ENCODE results near the gene KLC1. TPM values are rescaled to one million over a fixed set of nuclear protein-coding genes. Genes with fewer than 3 reads are reported as not detected.

KLC1 gene
- total and polyA plus RNA-seq, 4 donors: 22.9 to 131 (median 46.0) TPM

DNA sequence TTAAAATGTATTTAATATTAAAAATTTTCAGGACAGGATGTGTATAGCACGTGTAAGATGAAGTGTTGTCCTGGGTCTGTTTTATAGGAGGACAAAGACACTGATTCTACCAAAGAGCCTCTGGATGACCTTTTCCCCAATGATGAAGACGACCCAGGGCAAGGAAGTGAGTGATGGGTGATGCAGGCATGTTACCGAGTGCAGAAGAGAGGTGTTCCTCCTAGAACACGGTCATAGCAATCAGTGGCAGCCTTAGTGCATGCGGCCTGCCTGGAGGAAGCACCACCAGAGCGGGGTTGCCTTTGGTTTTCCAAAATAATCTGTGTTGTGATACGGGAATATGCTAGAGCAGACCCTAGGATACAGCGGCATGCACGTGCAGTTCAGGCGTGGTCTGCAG lies 33.0 kb downstream of the KLC1 start:
- Histone ChIP-seq H3K4me1 (ENCODE audit: control insufficient read depth in 4 of 4, insufficient read depth in 4 of 4, low read length in 3 of 4) (no peaks in the 10 kb centered on the region), H3K9ac (ENCODE audit: low read depth in 1 of 2, low read length in 2 of 2) (no peak overlapping the region), H3K4me3 (ENCODE audit: low read depth in 1 of 3, low read length in 3 of 3) (no peak overlapping the region), H3K9me3 (ENCODE audit: control insufficient read depth in 4 of 4, low read length in 3 of 4) (no peaks in the 10 kb centered on the region), H3K36me3 (ENCODE audit: control insufficient read depth in 4 of 4, insufficient read depth in 3 of 4, low read depth in 1 of 4, low read length in 3 of 4) (peaks cover 13 to 52% (median 29%) of the 10 kb centered on the region in 4 donors), H3K27ac (ENCODE audit: low read depth in 1 of 2, low read length in 2 of 2) (no peak overlapping the region), H3K27me3 (ENCODE audit: control insufficient read depth in 4 of 4, insufficient read depth in 4 of 4, low read length in 3 of 4) (no peaks in the 10 kb centered on the region)
- no peak for DNase-seq (ENCODE audit: low spot score)
- 93% methylated on average over 10 of the region's 10 CpGs for WGBS
- TF ChIP-seq YY1 (IDR thresholded peaks at IDR 0.05) (no peak), RAD21 (IDR thresholded peaks at IDR 0.05) (no peak), FOXA2 (IDR thresholded peaks at IDR 0.05) (no peak)

DNA sequence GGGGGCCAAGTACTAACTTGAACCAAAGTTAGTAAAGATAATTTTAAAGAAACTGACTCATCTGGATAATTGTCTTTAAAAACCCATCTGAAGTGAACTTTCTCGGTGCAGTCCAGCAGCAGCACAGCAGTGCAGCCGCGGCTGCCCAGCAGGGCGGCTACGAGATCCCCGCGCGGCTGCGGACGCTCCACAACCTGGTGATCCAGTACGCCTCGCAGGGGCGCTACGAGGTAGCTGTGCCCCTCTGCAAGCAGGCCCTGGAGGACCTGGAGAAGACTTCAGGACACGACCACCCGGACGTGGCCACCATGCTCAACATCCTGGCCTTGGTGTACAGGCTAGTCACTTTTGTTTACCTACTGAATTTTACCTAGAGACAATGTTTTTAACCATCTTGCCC lies 33.6 kb downstream of the KLC1 start:
- H3K4me1 ChIP-seq (ENCODE audit: control insufficient read depth in 4 of 4, insufficient read depth in 4 of 4, low read length in 3 of 4): no peaks in the 10 kb centered on the region
- WGBS: 97% methylated on average over 17 of the region's 17 CpGs
- DNase-seq (ENCODE audit: low spot score): no peak
- H3K36me3 ChIP-seq (ENCODE audit: control insufficient read depth in 4 of 4, insufficient read depth in 3 of 4, low read depth in 1 of 4, low read length in 3 of 4): peaks cover 13 to 48% (median 26%) of the 10 kb centered on the region in 4 donors
- no peak overlapping the region for H3K4me3 ChIP-seq (ENCODE audit: low read depth in 1 of 3, low read length in 3 of 3)
- no peak overlapping the region for H3K9ac ChIP-seq (ENCODE audit: low read depth in 1 of 2, low read length in 2 of 2)
- H3K27me3 ChIP-seq (ENCODE audit: control insufficient read depth in 4 of 4, insufficient read depth in 4 of 4, low read length in 3 of 4): no peaks in the 10 kb centered on the region
- no peak overlapping the region for H3K27ac ChIP-seq (ENCODE audit: low read depth in 1 of 2, low read length in 2 of 2)
- no peak for TF ChIP-seq FOXA2 (IDR thresholded peaks at IDR 0.05)
- TF ChIP-seq SP1 (IDR thresholded peaks at IDR 0.05): no peak
- TF ChIP-seq, protein P1, sequence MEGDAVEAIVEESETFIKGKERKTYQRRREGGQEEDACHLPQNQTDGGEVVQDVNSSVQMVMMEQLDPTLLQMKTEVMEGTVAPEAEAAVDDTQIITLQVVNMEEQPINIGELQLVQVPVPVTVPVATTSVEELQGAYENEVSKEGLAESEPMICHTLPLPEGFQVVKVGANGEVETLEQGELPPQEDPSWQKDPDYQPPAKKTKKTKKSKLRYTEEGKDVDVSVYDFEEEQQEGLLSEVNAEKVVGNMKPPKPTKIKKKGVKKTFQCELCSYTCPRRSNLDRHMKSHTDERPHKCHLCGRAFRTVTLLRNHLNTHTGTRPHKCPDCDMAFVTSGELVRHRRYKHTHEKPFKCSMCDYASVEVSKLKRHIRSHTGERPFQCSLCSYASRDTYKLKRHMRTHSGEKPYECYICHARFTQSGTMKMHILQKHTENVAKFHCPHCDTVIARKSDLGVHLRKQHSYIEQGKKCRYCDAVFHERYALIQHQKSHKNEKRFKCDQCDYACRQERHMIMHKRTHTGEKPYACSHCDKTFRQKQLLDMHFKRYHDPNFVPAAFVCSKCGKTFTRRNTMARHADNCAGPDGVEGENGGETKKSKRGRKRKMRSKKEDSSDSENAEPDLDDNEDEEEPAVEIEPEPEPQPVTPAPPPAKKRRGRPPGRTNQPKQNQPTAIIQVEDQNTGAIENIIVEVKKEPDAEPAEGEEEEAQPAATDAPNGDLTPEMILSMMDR (IDR thresholded peaks at IDR 0.05; ENCODE audit: low read depth, low read length, missing input control): no peak
- no peak for TF ChIP-seq RXRA (IDR thresholded peaks at IDR 0.05)
- TF ChIP-seq JUND (IDR thresholded peaks at IDR 0.05): no peak
- TF ChIP-seq, protein P2, sequence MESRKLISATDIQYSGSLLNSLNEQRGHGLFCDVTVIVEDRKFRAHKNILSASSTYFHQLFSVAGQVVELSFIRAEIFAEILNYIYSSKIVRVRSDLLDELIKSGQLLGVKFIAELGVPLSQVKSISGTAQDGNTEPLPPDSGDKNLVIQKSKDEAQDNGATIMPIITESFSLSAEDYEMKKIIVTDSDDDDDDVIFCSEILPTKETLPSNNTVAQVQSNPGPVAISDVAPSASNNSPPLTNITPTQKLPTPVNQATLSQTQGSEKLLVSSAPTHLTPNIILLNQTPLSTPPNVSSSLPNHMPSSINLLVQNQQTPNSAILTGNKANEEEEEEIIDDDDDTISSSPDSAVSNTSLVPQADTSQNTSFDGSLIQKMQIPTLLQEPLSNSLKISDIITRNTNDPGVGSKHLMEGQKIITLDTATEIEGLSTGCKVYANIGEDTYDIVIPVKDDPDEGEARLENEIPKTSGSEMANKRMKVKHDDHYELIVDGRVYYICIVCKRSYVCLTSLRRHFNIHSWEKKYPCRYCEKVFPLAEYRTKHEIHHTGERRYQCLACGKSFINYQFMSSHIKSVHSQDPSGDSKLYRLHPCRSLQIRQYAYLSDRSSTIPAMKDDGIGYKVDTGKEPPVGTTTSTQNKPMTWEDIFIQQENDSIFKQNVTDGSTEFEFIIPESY (IDR thresholded peaks at IDR 0.05): no peak
- no peak for TF ChIP-seq YY1 (IDR thresholded peaks at IDR 0.05)
- TF ChIP-seq RAD21 (IDR thresholded peaks at IDR 0.05): no peak
- TF ChIP-seq TAF1 (conservative IDR thresholded peaks at IDR 0.05): no peak
- no peaks in the 10 kb centered on the region for H3K9me3 ChIP-seq (ENCODE audit: control insufficient read depth in 4 of 4, low read length in 3 of 4)

DNA sequence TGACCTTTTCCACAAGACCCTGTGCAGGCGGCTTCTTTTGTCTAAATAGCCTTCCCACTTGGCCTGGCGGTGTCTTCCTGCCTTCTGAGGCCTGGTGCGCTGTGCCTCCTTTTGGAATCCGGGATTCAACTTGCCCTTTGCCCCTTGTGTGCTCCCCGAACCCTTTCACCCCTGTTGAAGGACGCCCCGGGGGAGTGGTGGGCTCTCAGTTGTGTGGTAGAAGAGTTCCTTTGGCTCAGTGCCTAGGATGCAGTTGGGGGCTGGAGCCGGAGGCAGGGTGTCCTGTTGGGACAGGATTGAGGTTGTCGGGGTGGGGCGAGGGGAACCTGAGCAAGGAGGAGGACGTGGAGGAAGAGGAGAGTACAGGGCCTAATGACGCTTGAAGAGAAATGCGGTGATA lies 34.5 kb downstream of the KLC1 start:
- WGBS: 87% methylated on average over 13 of the region's 13 CpGs
- Histone ChIP-seq H3K36me3 (ENCODE audit: control insufficient read depth in 4 of 4, insufficient read depth in 3 of 4, low read depth in 1 of 4, low read length in 3 of 4) (peaks cover 9 to 49% (median 25%) of the 10 kb centered on the region in 4 donors), H3K4me3 (ENCODE audit: low read depth in 1 of 3, low read length in 3 of 3) (no peak overlapping the region)

DNA sequence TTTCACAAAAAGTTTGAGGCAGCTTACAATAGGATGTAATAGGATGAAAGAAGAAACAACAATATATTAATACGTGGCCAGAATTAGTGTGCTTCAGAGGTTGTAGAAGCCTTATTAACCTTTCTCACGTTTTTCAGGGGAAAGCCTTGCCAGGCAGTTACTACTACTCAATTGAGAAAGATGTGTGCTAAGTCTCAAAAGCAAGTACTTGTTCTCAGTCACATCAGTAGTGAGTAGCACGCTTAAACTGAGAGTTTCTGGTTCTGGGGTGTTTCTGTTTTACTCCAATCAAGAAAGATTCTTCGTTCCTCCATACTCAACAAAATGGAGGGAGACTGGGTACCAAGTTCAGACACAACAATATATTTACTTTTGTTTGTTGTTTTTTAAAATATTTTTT lies 38.7 kb downstream of the KLC1 start:
- TF ChIP-seq RAD21 (IDR thresholded peaks at IDR 0.05) (no peak), FOXA1 (IDR thresholded peaks at IDR 0.05) (no peak), JUND (IDR thresholded peaks at IDR 0.05) (no peak), EGR1 (IDR thresholded peaks at IDR 0.05; ENCODE audit: low read depth in 2 of 2) (no peak), SP1 (IDR thresholded peaks at IDR 0.05) (no peak), RXRA (IDR thresholded peaks at IDR 0.05) (no peak)
- TF ChIP-seq, protein P3, sequence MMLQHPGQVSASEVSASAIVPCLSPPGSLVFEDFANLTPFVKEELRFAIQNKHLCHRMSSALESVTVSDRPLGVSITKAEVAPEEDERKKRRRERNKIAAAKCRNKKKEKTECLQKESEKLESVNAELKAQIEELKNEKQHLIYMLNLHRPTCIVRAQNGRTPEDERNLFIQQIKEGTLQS (IDR thresholded peaks at IDR 0.05): no peak
- no peaks in the 10 kb centered on the region for H3K4me1 ChIP-seq (ENCODE audit: control insufficient read depth in 4 of 4, insufficient read depth in 4 of 4, low read length in 3 of 4)
- peaks cover 8 to 50% (median 31%) of the 10 kb centered on the region in 4 donors for H3K36me3 ChIP-seq (ENCODE audit: control insufficient read depth in 4 of 4, insufficient read depth in 3 of 4, low read depth in 1 of 4, low read length in 3 of 4)
- DNase-seq (ENCODE audit: low spot score): no peak
- no peak overlapping the region for H3K4me3 ChIP-seq (ENCODE audit: low read depth in 1 of 3, low read length in 3 of 3)
- H3K27me3 ChIP-seq (ENCODE audit: control insufficient read depth in 4 of 4, insufficient read depth in 4 of 4, low read length in 3 of 4): no peaks in the 10 kb centered on the region
- no peak overlapping the region for H3K9ac ChIP-seq (ENCODE audit: low read depth in 1 of 2, low read length in 2 of 2)
- 89% methylated on average over 4 of the region's 4 CpGs for WGBS
- H3K27ac ChIP-seq (ENCODE audit: low read depth in 1 of 2, low read length in 2 of 2): no peak overlapping the region
- H3K9me3 ChIP-seq (ENCODE audit: control insufficient read depth in 4 of 4, low read length in 3 of 4): no peaks in the 10 kb centered on the region

More for the DNA sequence above, 34.5 kb downstream of the KLC1 start:
- Histone ChIP-seq H3K9me3 (ENCODE audit: control insufficient read depth in 4 of 4, low read length in 3 of 4) (no peaks in the 10 kb centered on the region), H3K9ac (ENCODE audit: low read depth in 1 of 2, low read length in 2 of 2) (no peak overlapping the region), H3K4me1 (ENCODE audit: control insufficient read depth in 4 of 4, insufficient read depth in 4 of 4, low read length in 3 of 4) (no peaks in the 10 kb centered on the region), H3K27me3 (ENCODE audit: control insufficient read depth in 4 of 4, insufficient read depth in 4 of 4, low read length in 3 of 4) (no peaks in the 10 kb centered on the region), H3K27ac (ENCODE audit: low read depth in 1 of 2, low read length in 2 of 2) (peak overlapping the region in 1 of 2 donors; percentile 33)
- no peak for DNase-seq (ENCODE audit: low spot score)
- no peak for TF ChIP-seq RXRA (IDR thresholded peaks at IDR 0.05)

Measured in liver (tissue), 9 donors.